ENCODE results near the gene CNTNAP2.

DNA sequence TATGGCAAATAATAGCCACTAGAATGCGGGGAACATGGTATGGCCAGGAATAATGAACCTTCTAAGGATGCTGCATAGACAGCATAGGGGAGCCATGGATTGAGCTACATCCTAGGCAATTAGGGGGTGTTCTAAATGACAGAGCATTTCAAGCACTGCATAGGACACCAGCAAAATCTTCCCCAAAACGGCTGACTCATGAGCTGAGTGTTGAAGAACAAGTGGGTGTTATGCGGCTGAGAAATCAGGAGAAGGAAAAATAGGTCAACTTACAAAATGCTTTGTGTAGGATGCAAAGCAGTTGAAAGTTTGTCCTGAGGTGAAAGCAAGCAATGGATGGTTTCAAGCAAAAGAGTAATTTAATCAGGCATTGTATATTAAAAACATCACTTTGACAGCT is 1450.4 kb downstream of the CNTNAP2 start:
- no peak for TF ChIP-seq POLR2A (IDR thresholded peaks at IDR 0.05)
- TF ChIP-seq, protein P1, sequence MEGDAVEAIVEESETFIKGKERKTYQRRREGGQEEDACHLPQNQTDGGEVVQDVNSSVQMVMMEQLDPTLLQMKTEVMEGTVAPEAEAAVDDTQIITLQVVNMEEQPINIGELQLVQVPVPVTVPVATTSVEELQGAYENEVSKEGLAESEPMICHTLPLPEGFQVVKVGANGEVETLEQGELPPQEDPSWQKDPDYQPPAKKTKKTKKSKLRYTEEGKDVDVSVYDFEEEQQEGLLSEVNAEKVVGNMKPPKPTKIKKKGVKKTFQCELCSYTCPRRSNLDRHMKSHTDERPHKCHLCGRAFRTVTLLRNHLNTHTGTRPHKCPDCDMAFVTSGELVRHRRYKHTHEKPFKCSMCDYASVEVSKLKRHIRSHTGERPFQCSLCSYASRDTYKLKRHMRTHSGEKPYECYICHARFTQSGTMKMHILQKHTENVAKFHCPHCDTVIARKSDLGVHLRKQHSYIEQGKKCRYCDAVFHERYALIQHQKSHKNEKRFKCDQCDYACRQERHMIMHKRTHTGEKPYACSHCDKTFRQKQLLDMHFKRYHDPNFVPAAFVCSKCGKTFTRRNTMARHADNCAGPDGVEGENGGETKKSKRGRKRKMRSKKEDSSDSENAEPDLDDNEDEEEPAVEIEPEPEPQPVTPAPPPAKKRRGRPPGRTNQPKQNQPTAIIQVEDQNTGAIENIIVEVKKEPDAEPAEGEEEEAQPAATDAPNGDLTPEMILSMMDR (IDR thresholded peaks at IDR 0.05), result no peak
- no peak for TF ChIP-seq EP300 (IDR thresholded peaks at IDR 0.05)

All from suprapubic skin (tissue), 3 donors.